Measurements from ENCODE around the gene IRX4.

GRCh38 chr5:1910861-1911772, 28.4 kb upstream of the IRX4 start:
- TF ChIP-seq EP300 (IDR thresholded peaks at IDR 0.05) (no peak), CTCF (IDR thresholded peaks at IDR 0.05) (no peak), POLR2A (IDR thresholded peaks at IDR 0.05) (no peak), POLR2AphosphoS5 (IDR thresholded peaks at IDR 0.05) (no peak)
